ENCODE measurements around the gene CMTM8. TPM values are rescaled to one million over a fixed set of nuclear protein-coding genes. Genes with fewer than 3 reads are reported as not detected.

The CMTM8 gene
- polyA plus RNA-seq, 1 experiment: 0.31 TPM

DNA sequence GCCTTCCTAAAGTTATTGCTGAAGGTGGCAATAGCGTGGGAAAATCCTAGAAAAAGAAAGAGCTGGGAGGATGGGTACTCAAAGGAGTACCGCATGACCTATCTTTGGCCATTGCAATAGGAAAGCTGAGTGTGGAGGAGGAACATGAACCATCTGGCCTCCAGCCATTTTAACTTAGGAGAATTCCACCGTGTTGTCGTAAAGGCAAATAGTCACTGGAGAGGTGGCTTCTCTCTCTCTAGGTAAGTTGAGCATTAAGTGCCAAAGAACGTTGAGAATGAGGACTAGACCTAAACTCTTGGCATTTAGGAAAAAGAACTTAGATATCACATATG lies 137.1 kb downstream of the CMTM8 start:
- Histone ChIP-seq H3K9me3 (ENCODE audit: control insufficient read depth, insufficient read depth, low read length) (no peaks in the 10 kb centered on the region), H3K27me3 (ENCODE audit: control insufficient read depth, insufficient read depth, low read length) (no peaks in the 10 kb centered on the region), H3K27ac (ENCODE audit: low read depth, low read length) (no peak overlapping the region), H3K4me3 (ENCODE audit: low read depth, low read length) (no peak overlapping the region)
- POLR2A ChIA-PET: no interaction called here
- CTCF ChIA-PET: interaction anchor here (0.6 to 7.1 kb wide), 25 partner anchors 8 to 355 kb away, joined by 3 to 96 read pairs (median 5); partner anchors contain the start of gene CMTM7
- DNase-seq (ENCODE audit: low read depth, low spot score): no peak
- TF ChIP-seq, protein P1, sequence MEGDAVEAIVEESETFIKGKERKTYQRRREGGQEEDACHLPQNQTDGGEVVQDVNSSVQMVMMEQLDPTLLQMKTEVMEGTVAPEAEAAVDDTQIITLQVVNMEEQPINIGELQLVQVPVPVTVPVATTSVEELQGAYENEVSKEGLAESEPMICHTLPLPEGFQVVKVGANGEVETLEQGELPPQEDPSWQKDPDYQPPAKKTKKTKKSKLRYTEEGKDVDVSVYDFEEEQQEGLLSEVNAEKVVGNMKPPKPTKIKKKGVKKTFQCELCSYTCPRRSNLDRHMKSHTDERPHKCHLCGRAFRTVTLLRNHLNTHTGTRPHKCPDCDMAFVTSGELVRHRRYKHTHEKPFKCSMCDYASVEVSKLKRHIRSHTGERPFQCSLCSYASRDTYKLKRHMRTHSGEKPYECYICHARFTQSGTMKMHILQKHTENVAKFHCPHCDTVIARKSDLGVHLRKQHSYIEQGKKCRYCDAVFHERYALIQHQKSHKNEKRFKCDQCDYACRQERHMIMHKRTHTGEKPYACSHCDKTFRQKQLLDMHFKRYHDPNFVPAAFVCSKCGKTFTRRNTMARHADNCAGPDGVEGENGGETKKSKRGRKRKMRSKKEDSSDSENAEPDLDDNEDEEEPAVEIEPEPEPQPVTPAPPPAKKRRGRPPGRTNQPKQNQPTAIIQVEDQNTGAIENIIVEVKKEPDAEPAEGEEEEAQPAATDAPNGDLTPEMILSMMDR (IDR thresholded peaks at IDR 0.05; ENCODE audit: low read depth, low read length): no peak

DNA sequence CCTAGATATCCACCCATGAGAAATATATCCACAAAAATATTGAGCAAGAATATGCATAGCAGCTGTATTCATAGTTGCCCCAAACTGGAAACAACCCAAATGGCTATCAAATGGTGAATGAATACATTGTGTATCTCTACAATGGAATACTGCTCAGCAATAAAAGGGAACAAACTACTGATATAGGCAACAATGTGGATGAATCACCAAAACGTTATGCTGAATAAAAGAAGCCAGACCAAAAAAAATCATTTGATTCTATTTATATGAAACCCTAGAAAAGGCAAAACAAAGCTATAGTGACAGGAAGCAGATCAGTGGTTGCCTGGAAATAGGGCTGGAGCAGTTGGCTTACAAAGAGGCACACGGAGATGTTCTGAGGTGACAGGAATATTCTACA lies 137.6 kb downstream of the CMTM8 start:
- H3K9me3 ChIP-seq (ENCODE audit: control insufficient read depth, insufficient read depth, low read length): no peaks in the 10 kb centered on the region
- TF ChIP-seq, protein P1 (IDR thresholded peaks at IDR 0.05; ENCODE audit: low read depth, low read length): no peak
- DNase-seq (ENCODE audit: low read depth, low spot score): no peak
- no peaks in the 10 kb centered on the region for H3K27me3 ChIP-seq (ENCODE audit: control insufficient read depth, insufficient read depth, low read length)
- no peak overlapping the region for H3K4me3 ChIP-seq (ENCODE audit: low read depth, low read length)
- no peak overlapping the region for H3K27ac ChIP-seq (ENCODE audit: low read depth, low read length)
- ChIA-PET POLR2A (no interaction called here), CTCF (interaction anchor here (0.6 to 7.1 kb wide), 22 partner anchors 8 to 356 kb away, joined by 3 to 96 read pairs (median 6); partner anchors contain the start of gene CMTM7)

DNA sequence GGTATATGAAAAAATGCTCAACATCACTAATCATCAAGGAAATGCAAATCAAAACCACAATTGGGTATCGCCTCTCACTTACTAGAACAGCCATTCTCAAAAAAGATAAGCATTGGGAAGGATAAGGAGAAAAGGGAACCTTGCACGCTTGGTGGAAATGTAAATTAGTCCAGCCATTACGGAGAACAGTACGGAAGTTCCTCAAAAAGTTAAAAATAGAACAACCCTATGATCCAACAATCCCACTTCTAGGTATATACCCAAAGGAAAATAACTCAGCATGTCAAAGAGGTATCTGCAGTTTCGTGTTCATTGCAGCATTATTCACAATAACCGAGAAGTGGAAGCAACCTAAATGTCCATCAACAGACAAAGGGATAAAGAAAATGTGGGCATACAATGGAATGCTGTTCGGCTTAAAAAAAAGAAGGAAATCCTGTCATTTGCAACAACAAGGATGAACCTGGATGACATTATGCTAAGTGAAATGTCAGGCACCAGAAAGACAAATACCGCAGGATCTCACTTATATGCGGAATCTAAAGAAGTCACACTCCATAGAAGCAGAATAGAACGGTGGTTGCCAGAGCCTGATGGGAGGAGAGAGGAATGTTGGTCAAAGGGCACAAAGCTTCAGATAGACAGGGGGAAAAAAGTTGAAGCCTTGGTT lies 141.5 kb downstream of the CMTM8 start:
- Histone ChIP-seq H3K27ac (ENCODE audit: low read depth, low read length) (no peak overlapping the region), H3K4me3 (ENCODE audit: low read depth, low read length) (no peak overlapping the region), H3K9me3 (ENCODE audit: control insufficient read depth, insufficient read depth, low read length) (peaks cover 4% of the 10 kb centered on the region; the same call in 1 of the 2 replicates), H3K27me3 (ENCODE audit: control insufficient read depth, insufficient read depth, low read length) (peaks cover 17% of the 10 kb centered on the region)
- ChIA-PET POLR2A (no interaction called here), CTCF (no interaction called here)
- no peak for DNase-seq (ENCODE audit: low read depth, low spot score)
- TF ChIP-seq, protein P1 (IDR thresholded peaks at IDR 0.05; ENCODE audit: low read depth, low read length): no peak

DNA sequence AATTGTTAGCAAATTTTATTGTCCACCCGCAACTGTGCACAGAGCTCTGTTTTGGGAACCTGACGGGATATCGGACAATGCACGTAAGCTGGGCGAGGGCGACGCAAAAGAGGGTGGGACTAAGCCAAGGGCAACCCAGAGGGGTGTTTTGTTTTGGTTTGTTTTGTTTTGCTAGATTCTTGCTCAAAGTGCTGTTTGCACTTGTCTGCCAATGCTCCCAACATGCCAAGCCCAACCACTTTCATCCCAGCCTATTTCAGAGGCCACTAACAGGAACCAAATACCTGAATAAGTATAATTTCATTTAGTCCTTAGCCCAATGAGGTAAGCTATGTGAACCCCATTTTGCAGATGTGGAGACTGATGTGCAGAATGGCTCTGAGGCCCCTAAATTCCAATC lies 143.4 kb downstream of the CMTM8 start:
- TF ChIP-seq, protein P1 (IDR thresholded peaks at IDR 0.05; ENCODE audit: low read depth, low read length): no peak
- no peak for DNase-seq (ENCODE audit: low read depth, low spot score)
- CTCF ChIA-PET: interaction anchor here (1.1 kb wide), 1 partner anchor 86 kb away, joined by 6 read pairs; no protein-coding TSS in a partner anchor
- POLR2A ChIA-PET: no interaction called here
- H3K27ac ChIP-seq (ENCODE audit: low read depth, low read length): no peak overlapping the region
- H3K9me3 ChIP-seq (ENCODE audit: control insufficient read depth, insufficient read depth, low read length): peaks cover 4% of the 10 kb centered on the region; the same call in 1 of the 2 replicates
- no peak overlapping the region for H3K4me3 ChIP-seq (ENCODE audit: low read depth, low read length)
- H3K27me3 ChIP-seq (ENCODE audit: control insufficient read depth, insufficient read depth, low read length): peaks cover 17% of the 10 kb centered on the region

DNA sequence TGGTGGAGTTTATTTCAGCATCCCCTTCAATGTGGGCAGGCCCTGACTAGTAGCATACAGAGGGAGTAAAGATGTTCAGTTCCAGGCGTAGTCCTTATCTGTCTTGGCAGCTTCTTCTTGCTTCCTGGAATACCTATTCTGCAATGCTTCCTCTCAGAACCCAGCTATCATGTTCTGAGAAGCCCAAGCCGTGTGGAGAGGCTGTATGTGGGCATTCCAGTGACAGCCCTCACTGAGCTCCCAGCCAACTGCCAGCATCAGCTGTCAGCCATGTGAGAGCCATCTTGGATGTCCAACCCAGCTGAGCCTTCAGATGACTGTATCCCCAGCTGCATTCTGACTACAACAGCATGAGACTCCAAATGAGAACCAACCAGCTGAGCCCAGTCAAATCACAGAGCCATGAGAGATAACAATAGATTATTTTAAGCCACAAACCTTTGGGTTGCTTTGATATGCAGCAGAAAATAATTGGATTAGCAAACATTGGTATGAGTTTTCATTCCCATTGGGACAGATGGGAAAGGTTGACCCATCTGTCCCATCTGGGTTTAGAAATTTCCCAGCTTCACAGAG lies 144.7 kb downstream of the CMTM8 start:
- ChIA-PET CTCF (interaction anchor here (0.9 to 1.1 kb wide), 2 partner anchors 8 to 85 kb away, joined by 4 to 6 read pairs; no protein-coding TSS in a partner anchor), POLR2A (no interaction called here)
- peaks cover 17% of the 10 kb centered on the region for H3K27me3 ChIP-seq (ENCODE audit: control insufficient read depth, insufficient read depth, low read length)
- H3K9me3 ChIP-seq (ENCODE audit: control insufficient read depth, insufficient read depth, low read length): peaks cover 4% of the 10 kb centered on the region; the same call in 1 of the 2 replicates
- no peak overlapping the region for H3K4me3 ChIP-seq (ENCODE audit: low read depth, low read length)
- no peak overlapping the region for H3K27ac ChIP-seq (ENCODE audit: low read depth, low read length)
- DNase-seq (ENCODE audit: low read depth, low spot score): no peak
- TF ChIP-seq, protein P1 (IDR thresholded peaks at IDR 0.05; ENCODE audit: low read depth, low read length): no peak

Measured in AG04450 (cell line).